GM18951 (cell line): ENCODE measurements around the gene RPS21.

Source experiments
- POLR2A ChIP-seq: IDR thresholded peaks from 4 replicates; pipeline ENCODE4 v1.6.1; 2011; ENCODE audit warnings: mild to moderate bottlenecking; ENCODE audit not compliant: insufficient read length, insufficient read depth; ENCODE audit errors: extremely low read depth
- in situ Hi-C: fragments of 300-500 bp; cut with MboI; formaldehyde crosslinking; loops from one replicate; pipeline ENCODE4 v1.12.0; 2022; ENCODE audit warnings: low sequenced_read_pairs, mixed read lengths, inconsistent platforms; ENCODE audit not compliant: unreplicated experiment

RPS21 gene

DNA sequence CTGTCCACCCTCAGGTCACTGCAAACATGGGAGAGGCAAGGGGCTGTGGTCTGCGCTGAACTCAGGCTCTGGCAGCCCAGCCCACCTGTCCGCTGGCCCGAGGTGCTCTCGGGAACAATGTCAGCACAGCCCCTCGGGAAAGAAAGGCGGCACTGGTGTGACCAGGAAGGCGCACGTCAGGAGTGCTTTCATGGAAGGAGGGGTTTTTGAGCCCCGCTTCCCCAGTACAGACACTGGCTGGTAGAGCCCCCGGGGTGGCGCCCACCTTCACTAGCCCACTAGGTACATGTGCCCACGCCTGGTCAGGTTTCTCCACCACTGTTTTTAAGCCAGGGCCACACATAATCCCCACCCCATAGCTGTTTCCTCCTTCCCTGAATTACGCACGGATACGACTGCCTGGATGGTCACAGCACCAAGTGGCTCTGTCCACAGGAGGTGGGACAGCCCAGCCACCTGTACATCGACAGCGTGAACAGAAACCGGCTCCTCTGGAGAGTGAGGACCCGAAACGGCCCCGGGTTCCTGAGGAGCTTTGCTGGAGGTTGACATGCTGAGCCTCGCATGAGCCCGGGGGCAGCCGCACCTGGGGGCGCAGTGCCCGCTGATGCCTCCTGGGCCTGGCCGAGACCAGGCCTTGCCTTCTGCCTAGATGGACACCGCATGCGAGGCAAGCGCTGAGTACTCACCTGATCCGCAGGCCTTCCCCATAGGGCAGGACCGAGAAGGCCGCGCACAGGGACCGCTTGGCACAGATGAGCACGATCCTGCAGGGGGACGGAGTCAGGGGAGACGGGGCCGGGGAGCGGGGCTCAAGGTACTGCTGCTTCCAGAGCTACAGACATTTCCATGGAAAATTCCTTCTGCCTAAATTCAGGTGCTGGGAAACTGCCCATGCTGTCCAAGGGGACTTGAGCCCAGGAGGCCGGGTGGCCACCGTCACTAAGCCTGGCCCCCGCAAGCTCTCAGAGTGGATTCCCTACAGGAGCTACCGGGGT lies 7.6 kb downstream of the RPS21 start:
- no peak for TF ChIP-seq POLR2A
- in situ Hi-C loops, result no loop called here

- in situ Hi-C loops, result no loop called here
Observed at GRCh38 chr20:62395311-62396242, 8.7 kb downstream of the RPS21 start.

DNA sequence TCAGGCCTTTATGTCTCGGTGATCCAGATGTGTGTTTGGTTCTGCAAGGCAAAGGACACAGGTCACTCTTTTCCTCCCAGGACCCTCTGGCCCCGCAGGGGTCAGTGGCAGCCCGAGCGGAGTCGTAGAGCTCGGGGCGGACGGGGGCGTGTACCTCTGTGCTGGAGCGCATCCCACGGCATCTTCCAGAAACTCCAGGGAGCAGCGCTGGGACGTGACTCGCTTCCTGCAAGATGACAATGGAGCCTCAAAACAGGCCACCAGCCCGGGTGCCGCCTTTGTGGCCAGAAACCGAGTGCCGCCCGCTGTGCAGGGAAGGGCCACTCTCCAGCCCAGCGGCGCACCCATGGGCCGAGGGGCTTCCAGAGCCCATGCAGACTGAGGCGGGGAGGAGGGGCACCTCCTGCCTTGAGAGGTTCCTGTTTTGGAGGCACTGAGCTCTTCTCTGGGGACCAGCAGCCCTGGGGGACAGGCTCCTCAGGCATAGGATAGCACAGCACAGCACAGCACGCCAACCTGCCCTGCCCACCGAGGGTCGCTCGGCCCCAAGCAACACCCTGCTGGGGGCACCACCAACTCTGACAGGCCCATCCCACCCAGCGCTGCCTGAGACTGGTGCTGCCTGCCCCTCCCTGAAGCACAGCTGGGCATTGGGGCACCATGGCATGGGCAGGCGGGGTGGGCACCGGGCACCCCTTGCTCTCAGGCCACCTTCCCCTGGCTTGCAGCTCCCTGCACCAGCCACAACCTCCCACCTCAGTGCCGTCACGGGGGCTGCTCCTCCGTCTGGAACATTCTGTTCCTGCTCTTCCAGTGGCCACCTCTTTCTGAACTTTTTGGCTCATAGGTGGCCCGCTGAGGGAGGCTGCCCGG lies 9.7 kb downstream of the RPS21 start:
- in situ Hi-C loops, result no loop called here
- TF ChIP-seq POLR2A, result no peak

More at GRCh38 chr20:62395311-62396242, 8.7 kb downstream of the RPS21 start:
- TF ChIP-seq POLR2A, result no peak

GRCh38 chr20:62398120-62398821 lies 11.4 kb downstream of the RPS21 start:
- in situ Hi-C loops, result no loop called here
- TF ChIP-seq POLR2A, result no peak

GRCh38 chr20:62400021-62400420 lies 13.1 kb downstream of the RPS21 start:
- in situ Hi-C loops, result no loop called here
- TF ChIP-seq POLR2A, result no peak

- in situ Hi-C loops, result no loop called here
Observed at GRCh38 chr20:62400541-62400940, 13.6 kb downstream of the RPS21 start.

DNA sequence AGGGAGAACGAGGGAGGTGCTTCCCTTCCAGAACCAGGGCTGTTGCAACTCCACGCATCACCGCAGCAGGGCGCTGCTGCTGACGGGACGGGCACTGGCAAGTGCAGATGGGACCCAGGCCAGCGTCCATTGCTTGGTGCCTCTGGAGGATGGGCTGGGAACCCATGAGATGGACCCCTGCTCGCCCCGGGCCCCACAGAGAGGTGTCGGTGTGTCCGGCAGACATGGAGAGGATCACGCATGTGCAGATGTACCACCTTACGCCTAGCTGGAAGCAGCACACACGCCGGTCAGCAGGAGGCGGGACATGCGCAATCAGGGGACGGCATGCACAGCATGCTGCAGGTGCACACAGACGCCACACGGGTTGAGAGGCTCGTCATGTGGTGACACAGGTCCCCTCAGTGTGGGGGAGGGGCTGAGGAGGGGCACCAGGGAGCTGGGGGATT lies 14.5 kb downstream of the RPS21 start:
- TF ChIP-seq POLR2A, result no peak
- in situ Hi-C loops, result no loop called here

More at GRCh38 chr20:62400541-62400940, 13.6 kb downstream of the RPS21 start:
- no peak for TF ChIP-seq POLR2A

- no peak for TF ChIP-seq POLR2A
- in situ Hi-C loops, result no loop called here
Observed at GRCh38 chr20:62402456-62403150, 15.7 kb downstream of the RPS21 start.

DNA sequence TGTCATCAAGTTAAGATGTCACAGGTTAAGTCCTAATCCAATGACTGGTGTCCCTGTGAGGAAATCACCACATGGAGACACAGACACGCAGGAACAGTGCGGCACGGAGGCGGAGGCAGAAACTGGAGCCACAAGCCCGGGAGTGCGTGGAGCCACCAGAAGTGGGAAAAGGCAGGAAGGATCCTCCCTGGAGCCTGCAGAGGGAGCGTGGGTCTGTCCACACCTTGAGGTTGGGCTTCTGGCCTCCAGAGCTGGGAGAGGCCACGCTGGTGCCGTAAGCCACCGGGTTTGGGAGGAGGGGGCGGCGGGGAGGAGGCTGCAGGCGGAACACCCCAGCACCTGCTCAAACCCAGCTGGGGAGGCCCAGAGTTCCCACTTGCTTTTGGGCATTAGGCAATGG lies 16.4 kb downstream of the RPS21 start:
- TF ChIP-seq POLR2A, result no peak
- in situ Hi-C loops, result no loop called here

DNA sequence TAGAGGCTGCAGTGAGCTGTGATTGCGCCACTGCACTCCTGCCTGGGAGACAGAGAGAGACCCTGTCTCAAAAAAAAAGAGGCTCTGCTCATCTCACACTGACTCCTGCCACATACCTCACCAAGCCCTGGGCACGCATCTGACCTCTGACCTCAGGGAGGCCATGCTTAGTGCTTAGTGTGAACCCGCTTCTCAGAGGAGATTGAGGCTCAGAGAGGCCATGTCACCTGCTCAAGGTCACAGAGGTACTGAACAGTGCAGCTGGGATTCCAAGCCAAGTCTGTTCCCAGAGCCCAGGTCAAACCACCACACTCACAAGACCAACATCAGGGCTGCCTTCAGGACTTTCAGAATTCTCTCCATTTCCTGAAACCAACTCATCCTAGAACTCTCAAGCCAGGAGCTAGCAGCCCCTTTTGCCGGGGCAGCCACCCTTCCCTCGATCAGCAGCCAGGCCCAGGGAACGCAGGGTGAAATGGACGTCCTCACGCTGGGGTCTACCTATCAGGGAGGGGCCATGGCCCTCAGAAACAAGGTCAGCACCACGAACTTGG lies 17.3 kb downstream of the RPS21 start:
- in situ Hi-C loops, result no loop called here
- TF ChIP-seq POLR2A, result no peak

DNA sequence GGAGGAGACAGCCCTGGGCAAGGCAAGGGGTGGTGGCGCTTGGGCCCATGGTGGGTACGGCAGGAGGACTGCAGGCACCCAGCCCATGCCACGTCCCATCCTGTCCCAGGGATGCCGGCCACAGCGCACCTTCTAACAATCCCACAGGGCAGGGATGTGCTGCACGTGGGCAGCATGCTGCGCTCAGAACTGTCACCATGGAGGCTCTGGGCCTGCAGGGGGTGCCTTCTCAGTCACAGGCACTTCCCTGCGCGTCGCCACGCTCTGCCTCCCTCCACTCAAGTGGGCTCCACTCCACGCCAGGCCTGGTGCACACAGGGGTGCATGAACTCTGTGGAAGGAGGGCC lies 17.8 kb downstream of the RPS21 start:
- in situ Hi-C loops, result no loop called here
- TF ChIP-seq POLR2A, result no peak
